HG02870 (cell line): ENCODE results near the gene CLCN7.

Experiments used
- ATAC-seq: cut with Tn5 transposase; IDR thresholded peaks from one replicate; pipeline ENCODE4 v1.9.1; 2021; ENCODE audit warnings: mild to moderate bottlenecking, moderate library complexity; ENCODE audit not compliant: unreplicated experiment

The CLCN7 gene

GRCh38 chr16:1464196-1464893 is 10.5 kb downstream of the CLCN7 start:
- no peak for ATAC-seq

- ATAC-seq = no peak
Observed at GRCh38 chr16:1461146-1461545, 13.7 kb downstream of the CLCN7 start.

GRCh38 chr16:1460602-1461138 is 14.2 kb downstream of the CLCN7 start:
- ATAC-seq = no peak

- no peak for ATAC-seq
Observed at GRCh38 chr16:1459967-1460366, 14.9 kb downstream of the CLCN7 start.

GRCh38 chr16:1458977-1459341 is 15.9 kb downstream of the CLCN7 start:
- no peak for ATAC-seq

- no peak for ATAC-seq
Observed at GRCh38 chr16:1458336-1458976, 16.4 kb downstream of the CLCN7 start.

- no peak for ATAC-seq
Observed at GRCh38 chr16:1457489-1458245, 17.2 kb downstream of the CLCN7 start.

GRCh38 chr16:1456951-1457350 is 17.9 kb downstream of the CLCN7 start:
- no peak for ATAC-seq

- no peak for ATAC-seq
Observed at GRCh38 chr16:1455190-1456171, 19.3 kb downstream of the CLCN7 start.

GRCh38 chr16:1454561-1454960 is 20.3 kb downstream of the CLCN7 start:
- no peak for ATAC-seq

GRCh38 chr16:1453316-1453715 is 21.5 kb downstream of the CLCN7 start:
- ATAC-seq = no peak

GRCh38 chr16:1452530-1452929 is 22.3 kb downstream of the CLCN7 start:
- no peak for ATAC-seq

- no peak for ATAC-seq
Observed at GRCh38 chr16:1451702-1452392, 23.0 kb downstream of the CLCN7 start.

GRCh38 chr16:1450841-1451240 is 24.0 kb downstream of the CLCN7 start:
- no peak for ATAC-seq

GRCh38 chr16:1450218-1450617 is 24.6 kb downstream of the CLCN7 start:
- ATAC-seq = no peak

GRCh38 chr16:1449201-1449788 is 25.5 kb downstream of the CLCN7 start:
- no peak for ATAC-seq

- no peak for ATAC-seq
Observed at GRCh38 chr16:1448536-1449116, 26.2 kb downstream of the CLCN7 start.

- ATAC-seq = no peak
Observed at GRCh38 chr16:1447965-1448364, 26.9 kb downstream of the CLCN7 start.
